Stimulated activated CD8-positive, alpha-beta memory T cell treated with anti-CD3 and anti-CD28 coated beads, Interleukin-15, amount 100 ng/mL, for 4 hours (primary cell): ENCODE measurements around the gene TRUB1.

Source experiments
- DNase-seq, 2 donors: peaks; one replicate each; pipeline ENCODE4 v3.0.0-alpha.2; 2020; ENCODE audit warnings: low read depth in 2 of 2

Gene TRUB1

GRCh38 chr10:114975091-114975490 lies 37.1 kb downstream of the TRUB1 start:
- no peak for DNase-seq

- no peak for DNase-seq
Measured at GRCh38 chr10:114982989-114983388, 45.0 kb downstream of the TRUB1 start.

- no peak for DNase-seq
Measured at GRCh38 chr10:114987995-114988394, 50.0 kb downstream of the TRUB1 start.

GRCh38 chr10:114990586-114990985 lies 52.6 kb downstream of the TRUB1 start:
- no peak for DNase-seq

- no peak for DNase-seq
Measured at GRCh38 chr10:114990991-114991390, 53.0 kb downstream of the TRUB1 start.

- DNase-seq: no peak
Measured at GRCh38 chr10:114992189-114992775, 54.3 kb downstream of the TRUB1 start.

GRCh38 chr10:114995468-114996247 lies 57.7 kb downstream of the TRUB1 start:
- no peak for DNase-seq

GRCh38 chr10:114996542-114996941 lies 58.5 kb downstream of the TRUB1 start:
- DNase-seq: no peak

GRCh38 chr10:114998993-114999392 lies 61.0 kb downstream of the TRUB1 start:
- DNase-seq: no peak

GRCh38 chr10:115001506-115002381 lies 63.7 kb downstream of the TRUB1 start:
- no peak for DNase-seq

- DNase-seq: no peak
Measured at GRCh38 chr10:115003396-115003795, 65.4 kb downstream of the TRUB1 start.

- DNase-seq: no peak
Measured at GRCh38 chr10:115004236-115004862, 66.4 kb downstream of the TRUB1 start.

GRCh38 chr10:115005771-115006170 lies 67.8 kb downstream of the TRUB1 start:
- DNase-seq: no peak

- DNase-seq: no peak
Measured at GRCh38 chr10:115018185-115018931, 80.4 kb downstream of the TRUB1 start.

GRCh38 chr10:115020449-115020848 lies 82.5 kb downstream of the TRUB1 start:
- no peak for DNase-seq

GRCh38 chr10:115022733-115023132 lies 84.7 kb downstream of the TRUB1 start:
- no peak for DNase-seq

GRCh38 chr10:115023715-115024114 lies 85.7 kb downstream of the TRUB1 start:
- no peak for DNase-seq

GRCh38 chr10:115024371-115024770 lies 86.4 kb downstream of the TRUB1 start:
- no peak for DNase-seq

- no peak for DNase-seq
Measured at GRCh38 chr10:115026056-115026745, 88.2 kb downstream of the TRUB1 start.

GRCh38 chr10:115026746-115027140 lies 88.7 kb downstream of the TRUB1 start:
- DNase-seq: no peak
